ENCODE measurements around the gene C10orf120. TPM values are rescaled to one million over a fixed set of nuclear protein-coding genes. Genes with fewer than 3 reads are reported as not detected.

C10orf120 gene
- total RNA-seq, 1 experiment from 2014 or later, result not detected

DNA sequence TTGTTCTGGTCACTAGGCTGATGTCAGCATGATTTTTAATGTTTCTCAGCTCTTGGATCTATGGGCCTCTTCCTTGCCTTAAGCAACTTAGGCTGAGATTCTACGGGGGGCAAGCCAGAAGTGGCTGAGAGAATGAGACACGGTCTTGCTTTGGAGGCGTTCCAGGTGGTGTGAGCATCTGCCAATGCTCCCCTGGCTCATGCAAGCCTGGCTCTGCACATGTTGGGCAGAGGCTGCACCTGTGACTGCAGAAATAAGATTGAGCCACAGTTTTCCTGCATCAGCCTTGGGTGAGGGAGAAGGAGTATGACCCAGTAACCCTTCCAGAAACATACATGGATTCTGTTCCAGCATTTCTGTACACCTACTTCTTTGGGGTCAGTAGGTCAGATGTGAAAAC, 41.9 kb downstream of the C10orf120 start:
- H3K36me3 ChIP-seq (ENCODE audit: control insufficient read depth, insufficient read depth, low read length), result no peaks in the 10 kb centered on the region
- CTCF ChIA-PET, result interaction anchor here (1.0 kb wide), 1 partner anchor 9 kb away, joined by 3 read pairs; no protein-coding TSS in a partner anchor
- BruUV-seq (replicated peaks), result no TSS peak

DNA sequence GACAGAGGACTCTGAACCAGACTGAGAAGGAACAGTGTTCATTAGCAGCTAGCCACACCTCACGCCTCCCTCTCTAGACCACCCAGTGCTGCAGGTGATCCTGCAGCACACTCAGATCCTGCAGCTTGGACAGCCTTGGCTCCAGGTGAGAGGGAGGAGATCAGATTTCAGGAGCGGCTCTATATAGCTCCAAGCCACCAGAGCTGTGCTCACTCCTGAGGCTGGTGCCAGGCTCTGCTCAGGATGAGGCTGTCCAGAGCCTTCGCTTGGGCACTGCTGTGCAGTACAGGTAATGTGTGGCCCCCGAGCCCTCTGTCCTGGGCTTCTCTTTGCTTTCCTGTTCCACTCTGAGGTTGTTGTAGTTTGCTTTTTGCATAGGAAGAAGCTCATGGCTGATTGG, 42.4 kb downstream of the C10orf120 start:
- Histone ChIP-seq H3K4me3 (ENCODE audit: low read depth in 2 of 2, low read length in 2 of 2) (no peak overlapping the region), H3K27me3 (ENCODE audit: control insufficient read depth, insufficient read depth, low read length) (peaks cover 36% of the 10 kb centered on the region), H3K27ac (ENCODE audit: low read length) (no peak overlapping the region), H3K36me3 (ENCODE audit: control insufficient read depth, insufficient read depth, low read length) (no peaks in the 10 kb centered on the region), H3K4me1 (ENCODE audit: control insufficient read depth, insufficient read depth, low read length) (no peaks in the 10 kb centered on the region), H3K9me3 (ENCODE audit: control insufficient read depth, insufficient read depth, low read depth, low read length) (no peaks in the 10 kb centered on the region)
- ATAC-seq (no peak; the same call in 1 of the 2 replicates), DNase-seq (ENCODE audit: low read depth, low spot score) (no peak)
- in situ Hi-C loops (cut with HindIII; ENCODE audit: low pct_unique_long_range_greater_than_20kb, low sequenced_read_pairs), result no loop called here
- no TSS peak for BruUV-seq (replicated peaks)
- intact Hi-C loops (cut with micrococcal nuclease; ENCODE audit: unreplicated experiment), result no loop called here
- ChIA-PET POLR2A (no interaction called here), CTCF (interaction anchor here (1.0 kb wide), 1 partner anchor 9 kb away, joined by 3 read pairs; no protein-coding TSS in a partner anchor)
- TF ChIP-seq, protein P1, sequence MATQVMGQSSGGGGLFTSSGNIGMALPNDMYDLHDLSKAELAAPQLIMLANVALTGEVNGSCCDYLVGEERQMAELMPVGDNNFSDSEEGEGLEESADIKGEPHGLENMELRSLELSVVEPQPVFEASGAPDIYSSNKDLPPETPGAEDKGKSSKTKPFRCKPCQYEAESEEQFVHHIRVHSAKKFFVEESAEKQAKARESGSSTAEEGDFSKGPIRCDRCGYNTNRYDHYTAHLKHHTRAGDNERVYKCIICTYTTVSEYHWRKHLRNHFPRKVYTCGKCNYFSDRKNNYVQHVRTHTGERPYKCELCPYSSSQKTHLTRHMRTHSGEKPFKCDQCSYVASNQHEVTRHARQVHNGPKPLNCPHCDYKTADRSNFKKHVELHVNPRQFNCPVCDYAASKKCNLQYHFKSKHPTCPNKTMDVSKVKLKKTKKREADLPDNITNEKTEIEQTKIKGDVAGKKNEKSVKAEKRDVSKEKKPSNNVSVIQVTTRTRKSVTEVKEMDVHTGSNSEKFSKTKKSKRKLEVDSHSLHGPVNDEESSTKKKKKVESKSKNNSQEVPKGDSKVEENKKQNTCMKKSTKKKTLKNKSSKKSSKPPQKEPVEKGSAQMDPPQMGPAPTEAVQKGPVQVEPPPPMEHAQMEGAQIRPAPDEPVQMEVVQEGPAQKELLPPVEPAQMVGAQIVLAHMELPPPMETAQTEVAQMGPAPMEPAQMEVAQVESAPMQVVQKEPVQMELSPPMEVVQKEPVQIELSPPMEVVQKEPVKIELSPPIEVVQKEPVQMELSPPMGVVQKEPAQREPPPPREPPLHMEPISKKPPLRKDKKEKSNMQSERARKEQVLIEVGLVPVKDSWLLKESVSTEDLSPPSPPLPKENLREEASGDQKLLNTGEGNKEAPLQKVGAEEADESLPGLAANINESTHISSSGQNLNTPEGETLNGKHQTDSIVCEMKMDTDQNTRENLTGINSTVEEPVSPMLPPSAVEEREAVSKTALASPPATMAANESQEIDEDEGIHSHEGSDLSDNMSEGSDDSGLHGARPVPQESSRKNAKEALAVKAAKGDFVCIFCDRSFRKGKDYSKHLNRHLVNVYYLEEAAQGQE (IDR thresholded peaks at IDR 0.05; ENCODE audit: insufficient read depth in 1 of 2, low read depth in 2 of 2, low read length in 1 of 2), result no peak
- no peak for TF ChIP-seq SIN3A (IDR thresholded peaks at IDR 0.05; ENCODE audit: borderline replicate concordance, insufficient read depth, low read depth, low read length)
- TF ChIP-seq POLR2AphosphoS5 (IDR thresholded peaks at IDR 0.05; ENCODE audit: low read depth, low read length), result no peak
- TF ChIP-seq, protein P2, sequence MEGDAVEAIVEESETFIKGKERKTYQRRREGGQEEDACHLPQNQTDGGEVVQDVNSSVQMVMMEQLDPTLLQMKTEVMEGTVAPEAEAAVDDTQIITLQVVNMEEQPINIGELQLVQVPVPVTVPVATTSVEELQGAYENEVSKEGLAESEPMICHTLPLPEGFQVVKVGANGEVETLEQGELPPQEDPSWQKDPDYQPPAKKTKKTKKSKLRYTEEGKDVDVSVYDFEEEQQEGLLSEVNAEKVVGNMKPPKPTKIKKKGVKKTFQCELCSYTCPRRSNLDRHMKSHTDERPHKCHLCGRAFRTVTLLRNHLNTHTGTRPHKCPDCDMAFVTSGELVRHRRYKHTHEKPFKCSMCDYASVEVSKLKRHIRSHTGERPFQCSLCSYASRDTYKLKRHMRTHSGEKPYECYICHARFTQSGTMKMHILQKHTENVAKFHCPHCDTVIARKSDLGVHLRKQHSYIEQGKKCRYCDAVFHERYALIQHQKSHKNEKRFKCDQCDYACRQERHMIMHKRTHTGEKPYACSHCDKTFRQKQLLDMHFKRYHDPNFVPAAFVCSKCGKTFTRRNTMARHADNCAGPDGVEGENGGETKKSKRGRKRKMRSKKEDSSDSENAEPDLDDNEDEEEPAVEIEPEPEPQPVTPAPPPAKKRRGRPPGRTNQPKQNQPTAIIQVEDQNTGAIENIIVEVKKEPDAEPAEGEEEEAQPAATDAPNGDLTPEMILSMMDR (IDR thresholded peaks at IDR 0.05), result no peak
- TF ChIP-seq TCF7L2 (IDR thresholded peaks at IDR 0.05; ENCODE audit: low read depth, low read length), result no peak

More for the DNA sequence above, 41.9 kb downstream of the C10orf120 start:
- intact Hi-C loops (cut with micrococcal nuclease; ENCODE audit: unreplicated experiment), result no loop called here
- ATAC-seq, result no peak
- DNase-seq (ENCODE audit: low read depth, low spot score), result no peak
- in situ Hi-C loops (cut with HindIII; ENCODE audit: low pct_unique_long_range_greater_than_20kb, low sequenced_read_pairs), result no loop called here
- Histone ChIP-seq H3K27me3 (ENCODE audit: control insufficient read depth, insufficient read depth, low read length) (peaks cover 32% of the 10 kb centered on the region), H3K9me3 (ENCODE audit: control insufficient read depth, insufficient read depth, low read depth, low read length) (no peaks in the 10 kb centered on the region), H3K4me1 (ENCODE audit: control insufficient read depth, insufficient read depth, low read length) (no peaks in the 10 kb centered on the region), H3K27ac (ENCODE audit: low read length) (no peak overlapping the region), H3K4me3 (ENCODE audit: low read depth in 2 of 2, low read length in 2 of 2) (no peak overlapping the region)
- TF ChIP-seq SIN3A (IDR thresholded peaks at IDR 0.05; ENCODE audit: borderline replicate concordance, insufficient read depth, low read depth, low read length), result no peak
- TF ChIP-seq, protein P2 (IDR thresholded peaks at IDR 0.05), result no peak
- TF ChIP-seq TCF7L2 (IDR thresholded peaks at IDR 0.05; ENCODE audit: low read depth, low read length), result no peak
- no peak for TF ChIP-seq POLR2AphosphoS5 (IDR thresholded peaks at IDR 0.05; ENCODE audit: low read depth, low read length)
- TF ChIP-seq, protein P1 (IDR thresholded peaks at IDR 0.05; ENCODE audit: insufficient read depth in 1 of 2, low read depth in 2 of 2, low read length in 1 of 2), result no peak
- POLR2A ChIA-PET, result no interaction called here
